DOHH2 (cell line): ENCODE data around the gene CBFA2T3.

Experiments used
- H3F3A ChIP-seq: fragments of 200-600 bp; sonication (generic), shearing (Covaris generic); 2 replicates; pipeline ENCODE4 v1.6.0; 2016; ENCODE audit warnings: antibody characterized with exemption, mild to moderate bottlenecking; ENCODE audit not compliant: control insufficient read depth, insufficient read depth
- H3K27ac ChIP-seq: fragments of 200-600 bp; sonication (generic); 2 replicates; pipeline ENCODE4 v1.5.1; 2014; ENCODE audit warnings: low read depth, mild to moderate bottlenecking, low read length, moderate library complexity
- H3K27me3 ChIP-seq: fragments of 200-600 bp; sonication (generic); 2 replicates; pipeline ENCODE4 v1.6.1; 2014; ENCODE audit warnings: mild to moderate bottlenecking, low read length, mixed read lengths; ENCODE audit not compliant: control insufficient read depth
- H3K36me3 ChIP-seq: fragments of 200-600 bp; sonication (generic); 2 replicates; pipeline ENCODE4 v1.6.1; 2014; ENCODE audit warnings: mild to moderate bottlenecking, low read length, moderate library complexity, mixed read lengths; ENCODE audit not compliant: control insufficient read depth
- H3K4me1 ChIP-seq: fragments of 200-600 bp; sonication (generic); 2 replicates; pipeline ENCODE4 v1.6.1; 2014; ENCODE audit warnings: mild to moderate bottlenecking, low read length, mixed read lengths; ENCODE audit not compliant: control insufficient read depth
- H3K4me2 ChIP-seq: fragments of 200-600 bp; sonication (generic); 2 replicates; pipeline ENCODE4 v1.6.0; 2014; ENCODE audit warnings: mild to moderate bottlenecking, low read length, moderate library complexity
- H3K4me3 ChIP-seq: fragments of 200-600 bp; sonication (generic); 2 replicates; pipeline ENCODE4 v1.5.1; 2014; ENCODE audit warnings: mild to moderate bottlenecking, low read length, mixed read lengths
- H3K79me2 ChIP-seq: fragments of 200-600 bp; sonication (generic); 2 replicates; pipeline ENCODE4 v1.6.1; 2014; ENCODE audit warnings: mild to moderate bottlenecking, low read length, mixed read lengths; ENCODE audit not compliant: control insufficient read depth
- H3K9me2 ChIP-seq: fragments of 200-600 bp; sonication (generic); replicated peaks from 2 replicates; pipeline ENCODE4 v1.6.1; 2014; ENCODE audit warnings: mild to moderate bottlenecking, low read length, mixed read lengths; ENCODE audit not compliant: control insufficient read depth
- H3K9me3 ChIP-seq: fragments of 200-600 bp; sonication (generic); 2 replicates; pipeline ENCODE4 v1.6.1; 2014; ENCODE audit warnings: antibody characterized with exemption, low read length, mixed read lengths; ENCODE audit not compliant: control insufficient read depth, insufficient read depth
- H4K20me1 ChIP-seq: fragments of 200-600 bp; sonication (generic); 2 replicates; pipeline ENCODE4 v1.6.0; 2014; ENCODE audit warnings: low read depth, mild to moderate bottlenecking, antibody characterized with exemption, low read length, moderate library complexity; ENCODE audit not compliant: control insufficient read depth, insufficient read depth
- EZH2phosphoT487 ChIP-seq: fragments of 200-600 bp; sonication (generic); IDR thresholded peaks from 2 replicates; pipeline ENCODE4 v1.6.1; 2017; ENCODE audit warnings: borderline replicate concordance, mild to moderate bottlenecking, antibody characterized with exemption, low read length, moderate library complexity, mixed read lengths
- TF ChIP-seq, protein P1 (sequence below): fragments of 200-600 bp; sonication (generic); IDR thresholded peaks from one replicate; pipeline ENCODE4 v1.5.1; 2014; ENCODE audit warnings: antibody characterized with exemption, mild to moderate bottlenecking, low read depth, low read length; ENCODE audit not compliant: poor library complexity, severe bottlenecking

The CBFA2T3 gene

GRCh38 chr16:88974916-88975215 is 2.1 kb downstream of the CBFA2T3 start:
- H3K27ac ChIP-seq: peak overlapping the region; percentile 98
- H3K36me3 ChIP-seq: no peaks in the 10 kb centered on the region
- H3K4me3 ChIP-seq: peak overlapping the region; percentile 59
- peaks cover 100% of the 10 kb centered on the region for H3K4me1 ChIP-seq
- no peaks in the 10 kb centered on the region for H3K9me3 ChIP-seq
- H3F3A ChIP-seq: peaks cover 15% of the 10 kb centered on the region
- H4K20me1 ChIP-seq: no peaks in the 10 kb centered on the region
- H3K79me2 ChIP-seq: peaks cover 7% of the 10 kb centered on the region
- no peak for TF ChIP-seq EZH2phosphoT487
- TF ChIP-seq, protein P1, sequence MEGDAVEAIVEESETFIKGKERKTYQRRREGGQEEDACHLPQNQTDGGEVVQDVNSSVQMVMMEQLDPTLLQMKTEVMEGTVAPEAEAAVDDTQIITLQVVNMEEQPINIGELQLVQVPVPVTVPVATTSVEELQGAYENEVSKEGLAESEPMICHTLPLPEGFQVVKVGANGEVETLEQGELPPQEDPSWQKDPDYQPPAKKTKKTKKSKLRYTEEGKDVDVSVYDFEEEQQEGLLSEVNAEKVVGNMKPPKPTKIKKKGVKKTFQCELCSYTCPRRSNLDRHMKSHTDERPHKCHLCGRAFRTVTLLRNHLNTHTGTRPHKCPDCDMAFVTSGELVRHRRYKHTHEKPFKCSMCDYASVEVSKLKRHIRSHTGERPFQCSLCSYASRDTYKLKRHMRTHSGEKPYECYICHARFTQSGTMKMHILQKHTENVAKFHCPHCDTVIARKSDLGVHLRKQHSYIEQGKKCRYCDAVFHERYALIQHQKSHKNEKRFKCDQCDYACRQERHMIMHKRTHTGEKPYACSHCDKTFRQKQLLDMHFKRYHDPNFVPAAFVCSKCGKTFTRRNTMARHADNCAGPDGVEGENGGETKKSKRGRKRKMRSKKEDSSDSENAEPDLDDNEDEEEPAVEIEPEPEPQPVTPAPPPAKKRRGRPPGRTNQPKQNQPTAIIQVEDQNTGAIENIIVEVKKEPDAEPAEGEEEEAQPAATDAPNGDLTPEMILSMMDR: no peak
- H3K27me3 ChIP-seq: 0 out of 2 replicates have a peak, but pooled peaks cover 4% of the 10 kb centered on the region
- peak overlapping the region; percentile 88 for H3K4me2 ChIP-seq
- H3K9me2 ChIP-seq: no peaks in the 10 kb centered on the region

DNA sequence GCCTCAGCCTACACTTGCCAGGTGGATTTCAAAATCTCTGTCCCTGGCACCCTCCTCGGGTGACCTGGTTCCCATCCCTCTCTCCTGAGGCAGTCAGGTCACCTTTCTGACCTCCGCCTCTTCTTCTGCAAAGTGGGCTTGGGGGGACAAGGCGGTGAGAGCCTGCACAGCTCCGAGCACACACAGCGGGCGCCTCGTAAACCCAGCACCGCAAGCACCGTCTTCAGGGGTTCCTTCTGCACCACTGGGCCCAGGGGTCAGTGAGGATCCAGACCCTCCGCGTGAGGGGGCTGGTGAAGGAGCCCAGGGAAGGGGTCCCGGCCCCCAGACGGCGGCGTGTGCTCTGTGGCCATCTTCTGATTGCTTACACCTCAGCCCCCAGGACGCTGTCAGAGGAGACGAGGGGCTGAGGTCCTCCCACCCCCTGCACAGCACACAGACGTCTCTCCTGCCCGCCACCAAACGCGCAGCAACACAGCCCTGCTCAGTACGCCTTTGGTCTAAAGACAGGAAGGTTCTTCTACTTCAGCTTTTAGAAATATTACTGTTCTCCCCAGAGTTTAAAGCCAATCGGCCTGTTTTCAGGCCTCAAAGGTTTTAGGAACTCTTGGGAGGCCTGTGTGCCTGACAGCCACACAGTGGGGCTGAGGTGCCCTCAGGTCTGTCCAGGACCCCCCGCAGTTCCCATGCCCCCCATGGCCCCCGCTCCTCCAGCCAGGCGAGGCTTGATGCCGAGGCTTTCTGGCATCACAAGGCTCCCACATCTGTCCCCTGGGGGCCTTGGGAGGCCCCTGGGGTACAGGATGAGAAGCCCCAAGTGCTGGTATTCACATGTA is 2.7 kb downstream of the CBFA2T3 start:
- no peaks in the 10 kb centered on the region for H3K9me3 ChIP-seq
- H3K36me3 ChIP-seq: no peaks in the 10 kb centered on the region
- H3K27me3 ChIP-seq: 0 out of 2 replicates have a peak, but pooled peaks cover 4% of the 10 kb centered on the region
- H4K20me1 ChIP-seq: no peaks in the 10 kb centered on the region
- TF ChIP-seq, protein P1: no peak
- no peak for TF ChIP-seq EZH2phosphoT487
- peak overlapping the region; percentile 88 for H3K4me2 ChIP-seq
- H3K27ac ChIP-seq: peak overlapping the region; percentile 98
- peaks cover 7% of the 10 kb centered on the region for H3K79me2 ChIP-seq
- no peaks in the 10 kb centered on the region for H3K9me2 ChIP-seq
- peaks cover 100% of the 10 kb centered on the region for H3K4me1 ChIP-seq
- H3F3A ChIP-seq: peaks cover 14% of the 10 kb centered on the region
- H3K4me3 ChIP-seq: peak overlapping the region; percentile 59

DNA sequence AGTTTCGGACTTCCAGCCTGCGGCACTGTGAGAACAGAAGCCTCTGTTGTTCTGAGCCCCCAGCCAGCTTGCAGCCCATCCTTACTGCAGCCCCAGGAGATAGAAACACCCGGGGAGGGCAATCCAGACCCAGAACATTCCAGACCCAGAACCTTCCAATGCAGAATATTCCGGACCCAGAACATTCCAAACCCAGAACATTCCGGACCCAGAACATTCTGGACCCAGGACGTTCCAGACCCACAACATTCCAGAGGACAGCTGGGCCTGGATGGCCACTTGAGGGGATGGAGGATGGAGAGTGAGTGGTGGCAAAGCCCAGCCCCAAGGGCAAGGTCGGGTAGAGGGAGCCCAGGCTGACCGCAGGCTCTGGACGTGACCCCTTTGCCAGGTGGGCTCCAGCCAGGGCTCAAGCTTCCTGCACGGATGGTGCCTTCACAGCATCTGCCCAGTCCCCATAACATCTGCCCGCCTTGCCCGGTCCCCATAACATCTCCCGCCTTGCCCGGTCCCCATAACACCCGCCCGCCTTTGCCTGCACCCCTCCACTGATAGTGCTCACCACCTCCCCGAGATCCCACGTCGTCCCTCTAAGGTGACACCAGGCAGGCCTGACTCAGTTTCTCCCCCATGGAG is 3.5 kb downstream of the CBFA2T3 start:
- no peak for TF ChIP-seq EZH2phosphoT487
- TF ChIP-seq, protein P1: no peak

More for the DNA sequence above, 3.5 kb downstream of the CBFA2T3 start:
- H3K4me2 ChIP-seq: peak overlapping the region; percentile 88
- peaks cover 11% of the 10 kb centered on the region for H3F3A ChIP-seq
- peak overlapping the region; percentile 59 for H3K4me3 ChIP-seq
- H3K9me2 ChIP-seq: no peaks in the 10 kb centered on the region
- H3K4me1 ChIP-seq: peaks cover 100% of the 10 kb centered on the region
- H3K27ac ChIP-seq: peak overlapping the region; percentile 98
- 0 out of 2 replicates have a peak, but pooled peaks cover 4% of the 10 kb centered on the region for H3K27me3 ChIP-seq
- H3K79me2 ChIP-seq: peaks cover 7% of the 10 kb centered on the region
- no peaks in the 10 kb centered on the region for H3K9me3 ChIP-seq
- H4K20me1 ChIP-seq: no peaks in the 10 kb centered on the region
- H3K36me3 ChIP-seq: no peaks in the 10 kb centered on the region
